Left renal cortex interstitium (tissue), 4 donors: Measurements from ENCODE around the gene PLSCR3. TPM values are rescaled to one million over a fixed set of nuclear protein-coding genes. Genes with fewer than 3 reads are reported as not detected.

Source experiments
- DNase-seq, 4 donors: peaks; one replicate each; pipeline ENCODE4 v3.0.0-alpha.2; 2013; ENCODE audit warnings: low read depth in 4 of 4, low spot score in 2 of 4, missing footprints in 1 of 4
- polyA plus RNA-seq, 4 donors: library from polyadenylated mRNA; unstranded; fragments of 120-200 nt; gene quantifications; one replicate each; pipeline ENCODE4 v1.2.1, GENCODE V29; 2013; ENCODE audit not compliant: insufficient read length in 4 of 4

PLSCR3 gene
- polyA plus RNA-seq, 4 donors = 27.8 to 51.2 (median 41.2) TPM

DNA sequence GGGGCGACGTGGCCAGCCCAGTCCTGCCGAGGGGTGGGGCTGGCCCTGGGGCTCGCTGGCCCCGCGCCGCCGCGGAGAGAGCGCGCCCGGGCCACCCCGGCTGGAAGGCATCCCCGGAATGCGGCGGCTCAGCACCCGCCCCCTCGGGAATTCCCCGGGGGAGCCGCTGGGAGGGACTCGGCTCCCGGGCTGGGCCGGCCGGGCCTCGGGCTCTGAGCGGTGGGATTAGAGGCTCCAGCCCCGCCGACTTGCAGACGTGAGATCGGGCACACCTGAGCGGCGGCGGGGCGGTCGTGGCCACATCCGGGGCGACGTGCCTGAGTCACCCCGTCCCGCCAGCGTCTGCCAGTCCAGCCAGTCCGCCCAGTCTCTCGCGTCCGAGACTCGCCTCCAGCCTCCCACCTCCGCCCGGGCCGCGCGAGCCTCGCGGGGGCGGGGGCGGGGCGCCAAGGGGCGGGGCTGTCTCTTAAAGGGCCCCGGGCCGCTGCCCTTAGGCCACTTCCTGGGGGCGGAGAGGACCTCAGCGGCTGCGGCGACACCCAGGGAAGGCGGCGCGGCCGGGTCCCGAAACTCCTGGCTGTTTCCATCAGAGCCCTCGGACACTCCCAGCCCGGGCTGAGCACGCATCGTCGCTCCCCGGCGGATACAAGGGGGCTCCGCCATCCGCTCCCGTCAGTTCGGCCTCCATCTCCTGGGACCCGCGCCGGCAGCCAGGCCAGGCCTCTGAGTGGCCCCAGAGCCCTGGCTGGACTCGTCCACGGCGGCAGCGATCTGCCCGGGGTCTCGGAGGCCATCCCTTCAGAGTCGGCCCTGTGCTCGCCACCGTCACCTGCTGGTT, 42.4 kb downstream of the PLSCR3 start, which contains the start of gene KCTD11:
Gene KCTD11 (plus strand): TSS at position 498 of the 838 bp plus-strand sequence.
- peak; percentile 55 to 77 (median 67) for DNase-seq

DNA sequence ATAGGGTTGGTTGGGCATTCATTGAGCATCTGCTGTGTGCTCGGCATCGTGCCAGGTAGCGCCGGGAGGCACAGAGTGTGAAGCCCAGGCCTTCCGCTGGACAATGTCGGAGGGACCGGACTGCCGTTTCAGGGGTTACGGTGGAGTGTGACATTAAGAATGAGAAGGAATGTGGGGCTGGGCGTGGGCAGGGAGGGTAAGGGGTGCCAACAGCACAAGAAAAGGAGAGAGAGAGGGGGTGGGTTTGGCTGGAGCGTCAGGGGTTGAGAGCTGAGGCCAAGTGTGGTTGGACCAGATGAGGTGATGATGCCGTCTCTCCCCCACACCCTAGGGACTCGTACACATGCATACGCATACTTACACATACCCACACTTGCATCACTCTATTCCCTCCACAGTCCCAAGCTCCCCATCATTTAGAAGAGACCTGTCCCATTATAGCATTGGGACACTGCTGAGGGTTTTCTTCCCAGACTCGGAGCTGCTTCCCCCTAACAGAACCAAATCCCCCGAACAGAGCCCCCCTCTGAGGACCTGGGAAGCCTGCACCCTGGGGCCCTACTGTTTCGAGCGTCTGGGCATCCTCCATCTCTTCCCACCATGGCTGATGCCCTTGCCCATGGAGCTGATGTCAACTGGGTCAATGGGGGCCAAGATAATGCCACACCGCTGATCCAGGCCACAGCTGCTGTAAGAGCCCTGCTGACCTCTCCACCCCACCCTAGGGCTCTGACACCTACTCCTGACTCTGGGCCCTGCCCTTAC, 45.7 kb downstream of the PLSCR3 start:
- no peak for DNase-seq

DNA sequence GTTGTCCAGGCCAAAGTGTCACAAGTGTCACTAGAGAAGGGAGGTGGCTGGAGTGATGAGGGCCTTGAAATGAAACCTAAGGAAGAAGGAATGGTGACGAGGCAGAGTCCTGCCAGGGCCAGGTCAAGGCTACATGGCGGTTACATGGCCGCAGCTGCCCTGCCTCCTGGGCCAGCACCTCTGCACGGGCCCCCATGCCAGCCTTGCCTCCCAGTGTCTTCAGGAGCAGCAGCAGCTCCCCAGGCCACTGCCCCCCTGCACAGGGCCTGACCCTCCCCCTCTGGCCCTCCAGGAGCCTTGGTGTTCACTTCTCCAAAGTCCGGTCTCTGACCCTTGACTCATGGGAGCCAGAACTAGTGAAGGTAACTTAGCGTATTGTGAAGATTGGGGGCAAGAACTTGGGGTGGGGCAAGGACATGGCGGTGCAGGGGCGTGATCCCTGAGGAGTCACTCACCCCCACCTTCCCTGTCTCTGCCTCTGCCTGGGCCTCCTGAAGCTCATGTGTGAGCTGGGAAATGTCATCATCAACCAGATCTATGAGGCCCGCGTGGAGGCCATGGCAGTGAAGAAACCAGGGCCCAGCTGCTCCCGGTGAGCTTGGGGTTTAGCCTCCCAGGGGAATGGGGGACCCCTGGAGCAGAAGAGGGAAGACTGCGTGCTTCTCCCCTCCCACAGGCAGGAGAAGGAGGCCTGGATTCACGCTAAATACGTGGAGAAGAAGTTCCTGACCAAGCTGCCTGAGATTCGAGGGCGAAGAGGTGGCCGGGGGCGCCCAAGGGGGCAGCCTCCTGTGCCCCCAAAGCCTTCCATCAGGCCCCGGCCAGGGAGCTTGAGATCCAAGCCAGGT, 46.5 kb downstream of the PLSCR3 start:
- DNase-seq = no peak

DNA sequence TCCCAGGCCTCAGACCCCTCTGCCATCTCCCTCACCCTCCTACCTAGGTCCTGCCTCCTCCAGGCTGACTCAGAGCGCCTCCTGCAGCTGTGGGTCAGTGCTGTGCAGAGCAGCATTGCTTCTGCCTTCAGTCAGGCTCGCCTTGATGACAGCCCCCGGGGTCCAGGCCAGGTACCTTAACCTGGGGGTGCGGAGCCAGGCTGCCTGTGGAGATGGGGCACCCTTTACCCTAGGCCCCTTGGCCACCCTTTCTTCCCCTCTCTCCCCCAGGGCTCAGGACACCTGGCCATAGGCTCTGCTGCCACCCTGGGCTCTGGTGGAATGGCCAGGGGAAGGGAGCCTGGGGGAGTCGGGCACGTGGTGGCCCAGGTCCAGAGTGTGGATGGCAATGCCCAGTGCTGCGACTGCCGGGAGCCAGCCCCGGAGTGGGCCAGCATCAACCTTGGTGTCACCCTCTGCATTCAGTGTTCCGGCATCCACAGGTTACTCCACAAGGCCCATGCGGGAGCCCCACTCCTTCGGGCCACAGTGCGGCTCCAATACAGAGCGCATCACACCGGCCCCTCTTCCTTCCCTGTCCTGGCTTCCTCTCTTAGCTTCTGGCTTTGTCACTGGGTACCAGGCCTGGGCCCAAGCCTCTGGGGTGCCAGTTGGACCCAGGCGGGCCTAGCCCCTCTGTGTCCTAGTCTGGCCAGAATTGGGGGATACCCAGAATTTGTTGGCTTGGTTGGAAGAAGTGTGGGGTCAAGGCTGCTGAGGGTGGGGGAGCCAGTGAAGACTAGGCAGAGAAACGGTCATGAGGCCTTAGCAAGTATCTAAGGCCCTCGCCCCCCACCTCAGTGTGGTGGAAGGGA, 47.3 kb downstream of the PLSCR3 start:
- no peak for DNase-seq

DNA sequence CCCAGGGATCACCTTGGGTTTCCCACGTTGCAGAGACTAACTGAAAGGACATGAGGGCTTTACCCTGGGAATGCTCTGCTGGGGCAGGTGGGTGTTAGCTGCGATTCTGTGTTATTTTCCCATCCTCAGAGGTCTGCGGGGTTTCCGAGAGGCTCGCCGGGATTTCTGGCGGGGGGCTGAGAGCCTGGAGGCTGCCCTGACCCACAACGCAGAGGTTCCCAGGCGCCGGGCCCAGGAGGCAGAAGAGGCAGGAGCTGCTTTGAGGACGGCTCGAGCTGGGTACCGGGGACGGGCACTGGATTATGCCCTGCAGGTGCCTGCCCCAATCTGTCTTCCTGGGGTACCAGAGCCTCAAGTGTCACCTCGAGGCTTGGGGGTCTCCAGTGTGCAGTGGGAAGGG, 51.1 kb downstream of the PLSCR3 start:
- no peak for DNase-seq

DNA sequence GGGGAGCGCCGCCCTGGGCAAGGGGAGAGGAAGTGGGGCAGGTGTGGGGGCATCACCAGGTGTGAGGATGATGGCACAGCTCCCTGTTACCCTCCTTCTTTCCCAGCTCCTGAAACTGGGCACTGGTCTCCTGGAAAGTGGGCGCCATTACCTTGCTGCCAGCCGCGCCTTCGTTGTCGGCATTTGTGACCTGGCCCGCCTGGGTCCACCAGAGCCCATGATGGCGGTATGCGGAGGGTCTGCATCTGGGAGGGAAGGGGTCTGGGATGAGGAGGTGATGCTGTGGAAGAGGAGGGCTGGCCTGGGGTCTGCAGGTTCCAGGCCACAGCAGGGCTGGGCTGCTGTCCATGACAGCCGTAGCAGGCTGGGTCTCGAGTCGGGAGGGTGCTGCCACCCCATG, 52.5 kb downstream of the PLSCR3 start:
- DNase-seq = no peak

DNA sequence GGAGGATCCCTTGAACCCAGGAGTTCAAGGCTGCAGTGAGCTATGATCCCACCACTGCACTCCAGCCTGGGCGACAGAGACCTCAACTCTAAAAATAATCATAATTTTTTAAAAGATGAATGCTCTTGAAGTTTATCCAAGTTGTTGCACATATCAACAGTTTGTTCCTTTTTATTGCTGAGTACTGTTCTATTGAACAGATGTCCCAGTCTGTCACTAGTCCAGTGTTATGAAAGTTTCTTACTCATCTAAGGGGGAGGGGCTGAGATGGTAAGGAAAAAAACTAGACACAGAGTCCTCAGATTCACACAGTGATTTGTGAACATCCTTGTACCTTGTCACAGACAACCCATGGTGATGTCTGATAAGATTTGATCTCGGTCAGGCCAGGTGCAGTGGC, 54.1 kb downstream of the PLSCR3 start:
- no peak for DNase-seq

Other genes starting within 250 kb of the PLSCR3 start
- 10 to 100 TPM in 1 of 4 donors, 1 to 10 TPM in 3; 6.3 to 10.1 (median 8.3) TPM for gene ASGR1, start 215.2 kb downstream of the PLSCR3 start, polyA plus RNA-seq
- 10 to 100 TPM; 21.1 to 53.3 (median 39.1) TPM for gene DLG4, start 174.7 kb downstream of the PLSCR3 start, polyA plus RNA-seq
- gene ACADVL, start 174.6 kb downstream of the PLSCR3 start, polyA plus RNA-seq = 100 to 1,000 TPM; 409 to 581 (median 511) TPM
- 10 to 100 TPM; 47.7 to 78.0 (median 62.9) TPM for gene DVL2, start 160.0 kb downstream of the PLSCR3 start, polyA plus RNA-seq
- 10 to 100 TPM; 51.8 to 74.3 (median 60.9) TPM for gene PHF23, start 155.1 kb downstream of the PLSCR3 start, polyA plus RNA-seq
- 100 to 1,000 TPM; 396 to 619 (median 451) TPM for gene GABARAP, start 152.1 kb downstream of the PLSCR3 start, polyA plus RNA-seq
- gene CTDNEP1, start 142.8 kb downstream of the PLSCR3 start, polyA plus RNA-seq = 100 to 1,000 TPM; 136 to 149 (median 141) TPM
- 10 to 100 TPM; 43.7 to 61.9 (median 50.9) TPM for gene ELP5, start 142.3 kb downstream of the PLSCR3 start, polyA plus RNA-seq
- 10 to 100 TPM; 47.1 to 59.9 (median 55.1) TPM for gene CLDN7, start 132.0 kb downstream of the PLSCR3 start, polyA plus RNA-seq
- gene SLC2A4, start 112.8 kb downstream of the PLSCR3 start, polyA plus RNA-seq = 1 to 10 TPM; 2.2 to 2.8 (median 2.5) TPM
- gene YBX2, start 99.9 kb downstream of the PLSCR3 start, polyA plus RNA-seq = 1 to 10 TPM; 2.5 to 5.3 (median 3.1) TPM
- 100 to 1,000 TPM; 286 to 397 (median 312) TPM for gene EIF5A, start 86.9 kb downstream of the PLSCR3 start, polyA plus RNA-seq
- gene GPS2, start 79.2 kb downstream of the PLSCR3 start, polyA plus RNA-seq = 100 to 1,000 TPM in 1 of 4 donors, 10 to 100 TPM in 3; 88.7 to 115 (median 95.8) TPM
- gene NEURL4, start 65.2 kb downstream of the PLSCR3 start, polyA plus RNA-seq = 10 to 100 TPM; 25.4 to 39.7 (median 31.4) TPM
- 10 to 100 TPM in 2 of 4 donors, 1 to 10 TPM in 2; 7.3 to 10.9 (median 10.0) TPM for gene ACAP1, start 58.0 kb downstream of the PLSCR3 start, polyA plus RNA-seq
- 10 to 100 TPM; 11.2 to 13.9 (median 12.5) TPM for gene KCTD11, start 42.4 kb downstream of the PLSCR3 start, polyA plus RNA-seq
- not detected for gene TMEM95, start 39.4 kb downstream of the PLSCR3 start, polyA plus RNA-seq
- 1 to 10 TPM; 3.1 to 7.9 (median 5.7) TPM for gene TNK1, start 13.4 kb downstream of the PLSCR3 start, polyA plus RNA-seq
- gene TMEM256, start 9.6 kb upstream of the PLSCR3 start, polyA plus RNA-seq = 100 to 1,000 TPM in 1 of 4 donors, 10 to 100 TPM in 3; 82.2 to 108 (median 90.2) TPM
- 10 to 100 TPM; 17.5 to 38.6 (median 30.2) TPM for gene NLGN2, start 13.3 kb upstream of the PLSCR3 start, polyA plus RNA-seq
- gene SPEM1, start 25.8 kb upstream of the PLSCR3 start, polyA plus RNA-seq = not detected
- gene SPEM2, start 31.1 kb upstream of the PLSCR3 start, polyA plus RNA-seq = under 1 TPM in 1 of 4 donors, not detected in 3; 0.06 TPM
- gene SPEM3, start 34.3 kb upstream of the PLSCR3 start, polyA plus RNA-seq = not detected
- 1 to 10 TPM; 3.7 to 5.7 (median 4.8) TPM for gene TMEM102, start 40.9 kb upstream of the PLSCR3 start, polyA plus RNA-seq
- gene FGF11, start 45.0 kb upstream of the PLSCR3 start, polyA plus RNA-seq = 1 to 10 TPM; 6.1 to 6.9 (median 6.4) TPM
- 10 to 100 TPM; 10.3 to 10.8 (median 10.6) TPM for gene CHRNB1, start 50.5 kb upstream of the PLSCR3 start, polyA plus RNA-seq
- 10 to 100 TPM; 38.6 to 50.6 (median 44.2) TPM for gene ZBTB4, start 85.1 kb upstream of the PLSCR3 start, polyA plus RNA-seq
- gene SLC35G6, start 86.9 kb upstream of the PLSCR3 start, polyA plus RNA-seq = under 1 TPM in 2 of 4 donors, not detected in 2; 0.46 to 0.72 TPM
- gene POLR2A, start 89.8 kb upstream of the PLSCR3 start, polyA plus RNA-seq = 100 to 1,000 TPM; 101 to 163 (median 116) TPM
- 10 to 100 TPM; 21.7 to 32.3 (median 28.3) TPM for gene TNFSF12, start 154.5 kb upstream of the PLSCR3 start, polyA plus RNA-seq
- gene TNFSF13, start 164.2 kb upstream of the PLSCR3 start, polyA plus RNA-seq = 10 to 100 TPM; 12.8 to 15.9 (median 14.5) TPM
- 10 to 100 TPM; 60.8 to 81.3 (median 74.9) TPM for gene SENP3, start 167.4 kb upstream of the PLSCR3 start, polyA plus RNA-seq
- 10 to 100 TPM; 33.6 to 64.0 (median 57.2) TPM for gene CD68, start 185.1 kb upstream of the PLSCR3 start, polyA plus RNA-seq
- gene MPDU1, start 189.3 kb upstream of the PLSCR3 start, polyA plus RNA-seq = 100 to 1,000 TPM; 102 to 125 (median 121) TPM
- 1 to 10 TPM; 3.0 to 5.6 (median 4.0) TPM for gene SOX15, start 195.6 kb upstream of the PLSCR3 start, polyA plus RNA-seq
- gene FXR2, start 220.4 kb upstream of the PLSCR3 start, polyA plus RNA-seq = 10 to 100 TPM; 46.3 to 56.5 (median 52.4) TPM
- gene SAT2, start 233.3 kb upstream of the PLSCR3 start, polyA plus RNA-seq = 100 to 1,000 TPM; 127 to 157 (median 133) TPM
- 1 to 10 TPM; 3.0 to 5.1 (median 4.0) TPM for gene SHBG, start 235.6 kb upstream of the PLSCR3 start, polyA plus RNA-seq